ENCODE results near the gene C19orf38. TPM values are rescaled to one million over a fixed set of nuclear protein-coding genes. Genes with fewer than 3 reads are reported as not detected.

Gene C19orf38
- total and polyA plus RNA-seq, 2 experiments from 2014 or later = 0.45 TPM; not detected in 1

DNA sequence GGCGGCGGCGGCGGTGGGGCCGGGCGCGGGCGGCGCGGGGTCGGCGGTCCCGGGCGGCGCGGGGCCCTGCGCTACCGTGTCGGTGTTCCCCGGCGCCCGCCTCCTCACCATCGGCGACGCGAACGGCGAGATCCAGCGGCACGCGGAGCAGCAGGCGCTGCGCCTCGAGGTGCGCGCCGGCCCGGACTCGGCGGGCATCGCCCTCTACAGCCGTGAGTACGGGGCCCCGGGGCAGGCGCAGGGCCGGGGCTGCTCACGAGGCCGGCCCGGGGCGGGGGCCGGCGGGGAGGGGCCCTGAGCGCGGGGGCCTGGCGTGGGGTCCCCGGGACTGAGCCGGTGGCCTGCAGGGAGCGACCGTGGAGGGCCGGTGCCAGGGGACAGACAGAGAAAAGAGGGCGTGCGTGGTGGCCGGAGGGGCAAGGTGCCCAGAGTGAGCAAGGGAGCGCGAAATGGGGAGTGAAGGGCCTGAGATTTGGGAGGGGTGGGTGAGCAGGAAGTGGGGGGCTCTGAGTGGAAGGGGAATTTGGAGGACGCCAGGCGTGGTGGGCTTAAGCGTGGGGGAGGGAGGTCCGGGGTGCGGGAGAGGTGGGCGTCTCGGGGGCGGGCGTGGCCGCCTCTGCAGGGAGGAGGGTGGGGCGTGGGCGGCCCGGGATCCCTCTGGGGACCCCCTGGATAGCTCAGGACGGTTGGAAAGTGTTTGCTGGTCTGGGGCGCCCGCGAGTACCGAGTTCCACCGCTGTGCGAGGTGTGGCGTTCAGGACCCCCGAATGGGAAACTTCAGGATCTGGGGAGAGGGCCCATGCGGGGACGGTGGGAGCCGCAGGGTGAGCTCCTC lies 23.7 kb downstream of the C19orf38 start:
- TF ChIP-seq, protein P1, sequence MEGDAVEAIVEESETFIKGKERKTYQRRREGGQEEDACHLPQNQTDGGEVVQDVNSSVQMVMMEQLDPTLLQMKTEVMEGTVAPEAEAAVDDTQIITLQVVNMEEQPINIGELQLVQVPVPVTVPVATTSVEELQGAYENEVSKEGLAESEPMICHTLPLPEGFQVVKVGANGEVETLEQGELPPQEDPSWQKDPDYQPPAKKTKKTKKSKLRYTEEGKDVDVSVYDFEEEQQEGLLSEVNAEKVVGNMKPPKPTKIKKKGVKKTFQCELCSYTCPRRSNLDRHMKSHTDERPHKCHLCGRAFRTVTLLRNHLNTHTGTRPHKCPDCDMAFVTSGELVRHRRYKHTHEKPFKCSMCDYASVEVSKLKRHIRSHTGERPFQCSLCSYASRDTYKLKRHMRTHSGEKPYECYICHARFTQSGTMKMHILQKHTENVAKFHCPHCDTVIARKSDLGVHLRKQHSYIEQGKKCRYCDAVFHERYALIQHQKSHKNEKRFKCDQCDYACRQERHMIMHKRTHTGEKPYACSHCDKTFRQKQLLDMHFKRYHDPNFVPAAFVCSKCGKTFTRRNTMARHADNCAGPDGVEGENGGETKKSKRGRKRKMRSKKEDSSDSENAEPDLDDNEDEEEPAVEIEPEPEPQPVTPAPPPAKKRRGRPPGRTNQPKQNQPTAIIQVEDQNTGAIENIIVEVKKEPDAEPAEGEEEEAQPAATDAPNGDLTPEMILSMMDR (conservative IDR thresholded peaks at IDR 0.05; ENCODE audit: low read depth in 2 of 2) = 0 out of 4 replicates have a peak, but pooled peaks of 1 of the 2 experiments have one; percentile 18
- no peak for TF ChIP-seq ZNF331 (CRISPR knock-in tag; IDR thresholded peaks at IDR 0.05; ENCODE audit: low read depth)
- 0 out of 2 replicates have a peak, but pooled peaks have one; percentile 7 for TF ChIP-seq POLR2AphosphoS5 (IDR thresholded peaks at IDR 0.05; ENCODE audit: low read depth)
- H3K27me3 ChIP-seq (ENCODE audit: insufficient read depth) = no peaks in the 10 kb centered on the region
- DNase-seq (ENCODE audit: low spot score) (peak; percentile 58), ATAC-seq (peak; percentile 17)
- H2AFZ ChIP-seq = no peak overlapping the region; the same call in 1 of the 2 replicates
- peak overlapping the region; percentile 83 for H3K4me3 ChIP-seq
- H3K27ac ChIP-seq (ENCODE audit: low read depth) = peak overlapping the region; percentile 83
- peaks cover 52% of the 10 kb centered on the region for H3K79me2 ChIP-seq (replicated peaks; ENCODE audit: insufficient read depth)
- H3K4me2 ChIP-seq = peak overlapping the region; percentile 95
- H4K20me1 ChIP-seq (replicated peaks; ENCODE audit: insufficient read depth) = peaks cover 6% of the 10 kb centered on the region; the same call in 1 of the 2 replicates
- Mint-ChIP-seq H3K4me3 (peak overlapping the region; percentile 82), H3K4me1 (peaks cover 19% of the 10 kb centered on the region), H3K27ac (peak overlapping the region; percentile 77; the same call in 1 of the 2 replicates), H3K36me3 (ENCODE audit: low read depth) (peaks cover 10% of the 10 kb centered on the region; the same call in 1 of the 3 replicates), H3K9me3 (no peaks in the 10 kb centered on the region; the same call in 2 of the 3 replicates), H3K27me3 (ENCODE audit: insufficient read depth, low read depth, poor library complexity) (peaks cover 19% of the 10 kb centered on the region)
- no peaks in the 10 kb centered on the region for H3K36me3 ChIP-seq (ENCODE audit: insufficient read depth)
- H3K4me1 ChIP-seq (ENCODE audit: insufficient read depth) = peaks cover 21% of the 10 kb centered on the region
- peaks cover 30% of the 10 kb centered on the region; the same call in 1 of the 2 replicates for H3F3A ChIP-seq (replicated peaks; ENCODE audit: low read depth)
- no peaks in the 10 kb centered on the region for H3K9me2 ChIP-seq (ENCODE audit: insufficient read depth)

DNA sequence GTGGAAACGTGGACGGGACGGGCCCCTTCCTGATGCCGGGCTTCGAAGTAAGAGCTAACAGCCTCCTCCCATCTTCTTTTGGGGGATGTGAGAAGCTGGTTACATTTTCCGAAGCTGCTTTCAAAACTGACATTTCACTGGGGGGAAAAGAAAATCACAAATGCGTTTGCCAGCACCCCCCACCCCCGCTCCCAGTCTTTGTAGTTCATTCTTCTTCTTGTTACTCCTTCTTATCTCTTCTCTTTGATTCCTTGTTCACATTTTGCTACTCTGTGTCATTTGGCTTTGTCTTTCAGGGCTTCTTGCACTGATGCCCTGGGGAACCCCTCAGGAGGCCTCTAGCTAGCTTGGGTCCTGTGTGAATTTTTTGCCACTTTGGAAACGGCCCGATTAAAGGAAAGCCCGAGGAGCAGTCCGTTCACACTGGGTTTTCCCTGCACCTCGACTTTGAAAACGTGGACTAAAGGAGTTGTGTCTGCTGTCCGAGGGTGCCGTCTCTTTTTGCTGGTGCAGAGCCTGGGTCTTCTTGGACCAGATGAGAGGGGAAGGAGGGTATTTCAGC lies 24.4 kb downstream of the C19orf38 start:
- peaks cover 31% of the 10 kb centered on the region; the same call in 1 of the 2 replicates for H3F3A ChIP-seq (replicated peaks; ENCODE audit: low read depth)
- ATAC-seq = no peak
- Mint-ChIP-seq H3K9me3 (no peaks in the 10 kb centered on the region; the same call in 2 of the 3 replicates), H3K4me1 (peaks cover 19% of the 10 kb centered on the region), H3K36me3 (ENCODE audit: low read depth) (peaks cover 10% of the 10 kb centered on the region; the same call in 1 of the 3 replicates), H3K27ac (peak overlapping the region; percentile 65), H3K27me3 (ENCODE audit: insufficient read depth, low read depth, poor library complexity) (peaks cover 19% of the 10 kb centered on the region), H3K4me3 (peak overlapping the region; percentile 82)
- no peaks in the 10 kb centered on the region for H3K27me3 ChIP-seq (ENCODE audit: insufficient read depth)
- H3K27ac ChIP-seq (ENCODE audit: low read depth) = peak overlapping the region; percentile 66; the same call in 1 of the 2 replicates
- H3K4me1 ChIP-seq (ENCODE audit: insufficient read depth) = peaks cover 21% of the 10 kb centered on the region
- H3K9me2 ChIP-seq (ENCODE audit: insufficient read depth) = no peaks in the 10 kb centered on the region
- H2AFZ ChIP-seq = no peak overlapping the region; the same call in 1 of the 2 replicates
- peak overlapping the region; percentile 83 for H3K4me3 ChIP-seq
- H3K79me2 ChIP-seq (replicated peaks; ENCODE audit: insufficient read depth) = peaks cover 59% of the 10 kb centered on the region
- H4K20me1 ChIP-seq (replicated peaks; ENCODE audit: insufficient read depth) = peaks cover 6% of the 10 kb centered on the region; the same call in 1 of the 2 replicates
- DNase-seq (ENCODE audit: low spot score) = no peak
- H3K36me3 ChIP-seq (ENCODE audit: insufficient read depth) = no peaks in the 10 kb centered on the region
- TF ChIP-seq NANOG (IDR thresholded peaks at IDR 0.05; ENCODE audit: borderline replicate concordance) = no peak
- peak overlapping the region; percentile 95 for H3K4me2 ChIP-seq

DNA sequence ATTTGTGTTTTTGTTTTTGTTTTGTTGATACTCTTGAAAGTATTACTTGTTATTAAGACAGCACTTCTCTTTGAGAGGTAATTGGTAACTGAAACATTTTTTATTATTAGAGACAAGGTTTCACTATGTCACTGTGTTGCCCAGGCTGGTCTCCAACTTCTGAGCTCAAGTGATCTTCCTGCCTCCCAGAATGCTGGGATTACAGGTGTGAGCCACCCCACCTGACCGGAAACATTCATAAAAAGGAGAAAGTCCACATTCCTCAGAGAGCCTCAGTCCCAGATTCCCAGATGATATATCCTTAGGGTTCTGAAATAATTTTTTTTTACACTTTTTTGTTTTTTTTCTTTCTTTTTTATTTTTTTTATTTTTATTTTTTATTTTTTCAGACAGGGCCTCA lies 25.8 kb downstream of the C19orf38 start:
- Histone ChIP-seq H3K4me1 (ENCODE audit: insufficient read depth) (peaks cover 21% of the 10 kb centered on the region), H3K9me2 (ENCODE audit: insufficient read depth) (no peaks in the 10 kb centered on the region), H3K4me2 (no peak overlapping the region), H3K36me3 (ENCODE audit: insufficient read depth) (no peaks in the 10 kb centered on the region), H4K20me1 (replicated peaks; ENCODE audit: insufficient read depth) (peaks cover 6% of the 10 kb centered on the region; the same call in 1 of the 2 replicates), H3K27me3 (ENCODE audit: insufficient read depth) (no peaks in the 10 kb centered on the region), H3K27ac (ENCODE audit: low read depth) (no peak overlapping the region), H3K79me2 (replicated peaks; ENCODE audit: insufficient read depth) (peaks cover 71% of the 10 kb centered on the region), H2AFZ (no peak overlapping the region), H3F3A (replicated peaks; ENCODE audit: low read depth) (peaks cover 39% of the 10 kb centered on the region; the same call in 1 of the 2 replicates), H3K4me3 (no peak overlapping the region)
- peaks cover 27% of the 10 kb centered on the region for H3K4me1 Mint-ChIP-seq
- peak overlapping the region; percentile 41; the same call in 1 of the 3 replicates for H3K4me3 Mint-ChIP-seq
- peaks cover 16% of the 10 kb centered on the region; the same call in 2 of the 3 replicates for H3K36me3 Mint-ChIP-seq (ENCODE audit: low read depth)
- DNase-seq (ENCODE audit: low spot score) (no peak), ATAC-seq (no peak)
- no peaks in the 10 kb centered on the region; the same call in 2 of the 3 replicates for H3K9me3 Mint-ChIP-seq
- H3K27me3 Mint-ChIP-seq (ENCODE audit: insufficient read depth, low read depth, poor library complexity) = peaks cover 24% of the 10 kb centered on the region
- H3K27ac Mint-ChIP-seq = peak overlapping the region; percentile 48; the same call in 1 of the 2 replicates
- TF ChIP-seq, protein P2, sequence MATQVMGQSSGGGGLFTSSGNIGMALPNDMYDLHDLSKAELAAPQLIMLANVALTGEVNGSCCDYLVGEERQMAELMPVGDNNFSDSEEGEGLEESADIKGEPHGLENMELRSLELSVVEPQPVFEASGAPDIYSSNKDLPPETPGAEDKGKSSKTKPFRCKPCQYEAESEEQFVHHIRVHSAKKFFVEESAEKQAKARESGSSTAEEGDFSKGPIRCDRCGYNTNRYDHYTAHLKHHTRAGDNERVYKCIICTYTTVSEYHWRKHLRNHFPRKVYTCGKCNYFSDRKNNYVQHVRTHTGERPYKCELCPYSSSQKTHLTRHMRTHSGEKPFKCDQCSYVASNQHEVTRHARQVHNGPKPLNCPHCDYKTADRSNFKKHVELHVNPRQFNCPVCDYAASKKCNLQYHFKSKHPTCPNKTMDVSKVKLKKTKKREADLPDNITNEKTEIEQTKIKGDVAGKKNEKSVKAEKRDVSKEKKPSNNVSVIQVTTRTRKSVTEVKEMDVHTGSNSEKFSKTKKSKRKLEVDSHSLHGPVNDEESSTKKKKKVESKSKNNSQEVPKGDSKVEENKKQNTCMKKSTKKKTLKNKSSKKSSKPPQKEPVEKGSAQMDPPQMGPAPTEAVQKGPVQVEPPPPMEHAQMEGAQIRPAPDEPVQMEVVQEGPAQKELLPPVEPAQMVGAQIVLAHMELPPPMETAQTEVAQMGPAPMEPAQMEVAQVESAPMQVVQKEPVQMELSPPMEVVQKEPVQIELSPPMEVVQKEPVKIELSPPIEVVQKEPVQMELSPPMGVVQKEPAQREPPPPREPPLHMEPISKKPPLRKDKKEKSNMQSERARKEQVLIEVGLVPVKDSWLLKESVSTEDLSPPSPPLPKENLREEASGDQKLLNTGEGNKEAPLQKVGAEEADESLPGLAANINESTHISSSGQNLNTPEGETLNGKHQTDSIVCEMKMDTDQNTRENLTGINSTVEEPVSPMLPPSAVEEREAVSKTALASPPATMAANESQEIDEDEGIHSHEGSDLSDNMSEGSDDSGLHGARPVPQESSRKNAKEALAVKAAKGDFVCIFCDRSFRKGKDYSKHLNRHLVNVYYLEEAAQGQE (IDR thresholded peaks at IDR 0.05; ENCODE audit: unreplicated experiment) = no peak
- TF ChIP-seq ZNF114 (CRISPR knock-in tag; IDR thresholded peaks at IDR 0.05) (no peak), EZH2phosphoT487 (IDR thresholded peaks at IDR 0.05; ENCODE audit: unreplicated experiment) (no peak), POLR2AphosphoS5 (IDR thresholded peaks at IDR 0.05; ENCODE audit: low read depth) (no peak)
